A673 (cell line): Measurements from ENCODE around the gene KCNJ15. TPM values are rescaled to one million over a fixed set of nuclear protein-coding genes. Genes with fewer than 3 reads are reported as not detected.
"Not testable (repeated sequence)": the region's sequence is repeated elsewhere in the genome, so short reads cannot be mapped to it uniquely, and the experiment has no call there.

Experiments
- BruUV-seq: library from RNA; stranded (reverse); fragments of 400-500 nt; replicated peaks from 2 replicates; lab custom pipeline; 2021; lab: Mats Ljungman, UMichigan
- CTCF ChIA-PET: fragments of 300-600 bp; sonication (Branson Sonifier 250); formaldehyde crosslinking; loops from one replicate; lab custom pipeline; 2022; ENCODE audit warnings: antibody characterized with exemption; lab: Charles Lee
- POLR2A ChIA-PET: fragments of 300-600 bp; sonication (Branson Sonifier 250); formaldehyde crosslinking; loops from one replicate; lab custom pipeline; 2022; ENCODE audit warnings: antibody characterized with exemption; ENCODE audit not compliant: low non-redundant PET; lab: Charles Lee
- DNase-seq: peaks from one replicate; pipeline ENCODE4 v3.0.0-alpha.2; 2015; ENCODE audit warnings: low spot score
- H3K27ac ChIP-seq: fragments of 200-600 bp; sonication (generic); 2 replicates; pipeline ENCODE4 v1.5.1; 2016; ENCODE audit warnings: mixed run types, low read depth, mild to moderate bottlenecking, mixed read lengths, antibody characterized with exemption, low read length; ENCODE audit not compliant: poor library complexity, severe bottlenecking
- H3K27me3 ChIP-seq: fragments of 200-600 bp; sonication (generic); replicated peaks from 2 replicates; pipeline ENCODE4 v1.6.1; 2017; ENCODE audit warnings: mixed run types, low read depth, mild to moderate bottlenecking, mixed read lengths, antibody characterized with exemption, low read length; ENCODE audit not compliant: insufficient read depth, poor library complexity
- H3K36me3 ChIP-seq: fragments of 200-600 bp; sonication (generic); 2 replicates; pipeline ENCODE4 v1.6.1; 2016; ENCODE audit warnings: mixed run types, mild to moderate bottlenecking, mixed read lengths, antibody characterized with exemption, low read length; ENCODE audit not compliant: insufficient read depth, poor library complexity, severe bottlenecking
- H3K4me1 ChIP-seq: fragments of 200-600 bp; sonication (generic); 2 replicates; pipeline ENCODE4 v1.6.1; 2017; ENCODE audit warnings: mixed run types, mild to moderate bottlenecking, mixed read lengths, antibody characterized with exemption, low read length; ENCODE audit not compliant: insufficient read depth, poor library complexity, severe bottlenecking
- H3K4me3 ChIP-seq: fragments of 200-600 bp; sonication (generic); 2 replicates; pipeline ENCODE4 v1.5.1; 2016; ENCODE audit warnings: low read depth, mixed run types, mild to moderate bottlenecking, mixed read lengths, low read length; ENCODE audit not compliant: poor library complexity, severe bottlenecking
- H3K9me3 ChIP-seq: fragments of 200-600 bp; sonication (generic); 2 replicates; pipeline ENCODE4 v1.6.1; 2016; ENCODE audit warnings: mixed run types, low read depth, mild to moderate bottlenecking, mixed read lengths, antibody characterized with exemption, low read length; ENCODE audit not compliant: poor library complexity, severe bottlenecking
- EZH2 ChIP-seq: fragments of 200-600 bp; sonication (generic); IDR thresholded peaks from 2 replicates; pipeline ENCODE4 v1.6.1; 2017; ENCODE audit warnings: borderline replicate concordance, low read depth, mild to moderate bottlenecking, mixed read lengths, antibody characterized with exemption, low read length; ENCODE audit not compliant: poor library complexity, severe bottlenecking
- intact Hi-C: fragments of 100-400 bp; cut with micrococcal nuclease; formaldehyde crosslinking; loops from one replicate; pipeline ENCODE4 v1.10.0; 2022; ENCODE audit not compliant: unreplicated experiment
- total RNA-seq: library from RNA; stranded (reverse); gene quantifications from 2 replicates; pipeline ENCODE4 v1.2.3, GENCODE V29; 2021
- TF ChIP-seq, protein P1 (sequence below): fragments of 300-800, 200-600 bp; sonication (generic); conservative IDR thresholded peaks from 2 replicates; pipeline ENCODE4 v1.5.1; 2017; ENCODE audit warnings: low read depth, mild to moderate bottlenecking, antibody characterized with exemption, low read length, moderate library complexity, mixed read lengths

Gene KCNJ15
- total RNA-seq, 1 experiment from 2014 or later, result not detected

DNA sequence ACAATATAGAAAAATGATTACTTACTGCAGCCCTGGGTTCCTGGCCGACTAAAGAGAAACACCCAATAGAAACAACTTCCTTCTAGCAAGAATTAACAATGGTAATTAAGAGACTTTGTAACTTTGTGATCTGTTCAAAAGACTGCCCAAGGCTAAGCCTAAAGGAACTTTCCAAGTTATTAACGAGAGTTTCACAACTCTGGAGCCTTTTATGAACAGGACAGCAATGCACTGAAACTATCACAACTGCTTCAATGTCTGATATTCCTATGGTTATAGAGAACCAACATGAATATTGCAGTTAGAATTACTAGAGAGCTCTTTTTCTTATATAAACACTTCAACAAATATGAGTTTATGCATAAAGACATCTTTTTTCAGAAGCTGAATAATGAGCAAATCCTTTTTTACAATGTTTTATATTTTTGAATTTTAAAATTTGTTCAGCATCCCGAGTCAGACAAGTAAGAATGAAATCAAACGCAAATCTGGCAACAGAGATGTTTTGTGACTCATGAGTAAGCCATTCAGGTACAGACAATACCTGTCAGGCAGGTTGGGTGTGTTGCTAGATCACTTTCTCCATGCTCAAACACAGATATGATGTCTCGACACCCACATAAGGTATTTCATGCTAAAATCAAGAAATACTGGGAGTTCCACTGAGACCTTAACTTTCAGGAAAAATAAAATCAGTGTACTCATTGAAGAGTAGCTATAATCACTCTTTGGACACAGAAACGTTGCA lies 22.2 kb upstream of the KCNJ15 start:
- no peaks in the 10 kb centered on the region for H3K27me3 ChIP-seq
- H3K4me1 ChIP-seq, result no peaks in the 10 kb centered on the region

DNA sequence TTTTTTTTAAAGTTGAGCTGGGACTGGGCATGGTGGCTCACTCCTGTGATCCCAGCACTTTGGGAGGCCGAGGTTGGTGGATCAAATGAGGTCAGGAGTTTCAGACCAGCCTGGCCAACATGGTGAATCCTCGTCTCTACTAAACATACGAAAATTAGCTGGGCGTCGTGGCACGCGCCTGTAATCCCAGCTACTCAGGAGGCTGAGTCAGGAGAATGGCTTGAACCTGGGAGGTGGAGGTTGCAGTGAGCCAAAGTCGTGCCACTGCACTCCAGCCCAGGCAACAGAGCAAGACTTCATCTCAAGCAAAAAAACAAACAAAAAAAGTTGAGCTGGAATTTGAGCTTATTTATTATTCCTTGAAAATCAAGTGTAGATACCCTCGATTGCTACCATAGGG lies 21.5 kb upstream of the KCNJ15 start:
- intact Hi-C loops, result not testable (repeated sequence)

More for the DNA sequence above, 22.2 kb upstream of the KCNJ15 start:
- Histone ChIP-seq H3K36me3 (no peaks in the 10 kb centered on the region), H3K27ac (no peak overlapping the region), H3K9me3 (peaks cover 18% of the 10 kb centered on the region), H3K4me3 (no peak overlapping the region)
- no peak for DNase-seq
- ChIA-PET POLR2A (no interaction called here), CTCF (no interaction called here)
- TF ChIP-seq, protein P1, sequence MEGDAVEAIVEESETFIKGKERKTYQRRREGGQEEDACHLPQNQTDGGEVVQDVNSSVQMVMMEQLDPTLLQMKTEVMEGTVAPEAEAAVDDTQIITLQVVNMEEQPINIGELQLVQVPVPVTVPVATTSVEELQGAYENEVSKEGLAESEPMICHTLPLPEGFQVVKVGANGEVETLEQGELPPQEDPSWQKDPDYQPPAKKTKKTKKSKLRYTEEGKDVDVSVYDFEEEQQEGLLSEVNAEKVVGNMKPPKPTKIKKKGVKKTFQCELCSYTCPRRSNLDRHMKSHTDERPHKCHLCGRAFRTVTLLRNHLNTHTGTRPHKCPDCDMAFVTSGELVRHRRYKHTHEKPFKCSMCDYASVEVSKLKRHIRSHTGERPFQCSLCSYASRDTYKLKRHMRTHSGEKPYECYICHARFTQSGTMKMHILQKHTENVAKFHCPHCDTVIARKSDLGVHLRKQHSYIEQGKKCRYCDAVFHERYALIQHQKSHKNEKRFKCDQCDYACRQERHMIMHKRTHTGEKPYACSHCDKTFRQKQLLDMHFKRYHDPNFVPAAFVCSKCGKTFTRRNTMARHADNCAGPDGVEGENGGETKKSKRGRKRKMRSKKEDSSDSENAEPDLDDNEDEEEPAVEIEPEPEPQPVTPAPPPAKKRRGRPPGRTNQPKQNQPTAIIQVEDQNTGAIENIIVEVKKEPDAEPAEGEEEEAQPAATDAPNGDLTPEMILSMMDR, result no peak
- TF ChIP-seq EZH2, result no peak
- intact Hi-C loops, result no loop called here
- BruUV-seq, result no TSS peak

GRCh38 chr21:38236232-38236631 lies 20.6 kb upstream of the KCNJ15 start:
- TF ChIP-seq, protein P1, result no peak
- TF ChIP-seq EZH2, result no peak
- intact Hi-C loops, result no loop called here
- CTCF ChIA-PET, result no interaction called here
- Histone ChIP-seq H3K27ac (no peak overlapping the region), H3K27me3 (peaks cover 4% of the 10 kb centered on the region), H3K9me3 (peaks cover 4% of the 10 kb centered on the region), H3K4me1 (no peaks in the 10 kb centered on the region), H3K4me3 (no peak overlapping the region), H3K36me3 (no peaks in the 10 kb centered on the region)
- BruUV-seq, result no TSS peak
- DNase-seq, result no peak
- POLR2A ChIA-PET, result no interaction called here

More for the DNA sequence above, 21.5 kb upstream of the KCNJ15 start:
- H3K27ac ChIP-seq, DNase-seq, H3K4me3 ChIP-seq, H3K4me1 ChIP-seq, H3K36me3 ChIP-seq, H3K27me3 ChIP-seq, CTCF ChIA-PET, BruUV-seq: not testable (repeated sequence)
- POLR2A ChIA-PET, result interaction anchor here (0.6 kb wide), 1 partner anchor 123 kb away, joined by 6 read pairs; no protein-coding TSS in a partner anchor
- peaks cover 12% of the 10 kb centered on the region for H3K9me3 ChIP-seq
